ACC112 (cell line): ENCODE measurements around the gene COL21A1.

ENCODE experiments used
- H2AFZ ChIP-seq: fragments of 200-600 bp; sonication (generic); one replicate; pipeline ENCODE4 v1.6.0; 2017; ENCODE audit warnings: antibody characterized with exemption, low read length; ENCODE audit not compliant: unreplicated experiment
- H3K27ac ChIP-seq: fragments of 200-600 bp; sonication (generic); 2 replicates; pipeline ENCODE4 v1.5.1; 2014; ENCODE audit warnings: low read depth, mild to moderate bottlenecking, antibody characterized with exemption, low read length, moderate library complexity
- H3K27me3 ChIP-seq: fragments of 200-600 bp; sonication (generic); 2 replicates; pipeline ENCODE4 v1.6.1; 2014; ENCODE audit warnings: mild to moderate bottlenecking, antibody characterized with exemption, low read length, moderate library complexity, mixed read lengths; ENCODE audit not compliant: insufficient read depth
- H3K36me3 ChIP-seq: fragments of 200-600 bp; sonication (generic); 2 replicates; pipeline ENCODE4 v1.6.1; 2016; ENCODE audit warnings: mild to moderate bottlenecking, antibody characterized with exemption, low read length, moderate library complexity, mixed read lengths; ENCODE audit not compliant: insufficient read depth
- H3K4me1 ChIP-seq: fragments of 200-600 bp; sonication (generic); one replicate; pipeline ENCODE4 v1.6.1; 2016; ENCODE audit warnings: low read length, mixed read lengths; ENCODE audit not compliant: insufficient read depth, unreplicated experiment, control insufficient read depth
- H3K4me3 ChIP-seq: fragments of 200-600 bp; sonication (generic); 2 replicates; pipeline ENCODE4 v1.5.1; 2014; ENCODE audit warnings: mild to moderate bottlenecking, low read depth, low read length
- H3K79me2 ChIP-seq: fragments of 200-600 bp; sonication (generic); one replicate; pipeline ENCODE4 v1.6.0; 2016; ENCODE audit warnings: low read length; ENCODE audit not compliant: control insufficient read depth, unreplicated experiment, insufficient read depth

Gene COL21A1

DNA sequence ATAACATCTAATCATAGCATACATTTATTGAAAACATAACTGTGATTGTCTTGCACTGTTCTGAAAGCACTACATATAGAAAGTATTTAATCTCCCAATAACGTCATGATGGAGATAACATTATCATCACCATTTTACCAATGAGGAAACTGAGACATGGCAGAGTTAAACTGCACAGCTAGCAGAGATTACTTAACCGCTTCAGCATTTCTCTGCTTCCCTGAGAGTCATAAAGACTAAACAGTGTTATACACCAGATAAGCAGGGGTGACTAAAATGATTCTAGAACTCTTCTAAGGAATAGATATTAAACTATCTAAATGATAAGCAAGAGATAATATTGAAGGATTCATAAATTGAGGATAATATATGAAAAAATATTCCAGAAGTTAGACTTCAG is 188.7 kb downstream of the COL21A1 start:
- H3K27ac ChIP-seq, result no peak overlapping the region
- peaks cover 10% of the 10 kb centered on the region for H3K4me1 ChIP-seq
- no peak overlapping the region for H3K4me3 ChIP-seq
- no peaks in the 10 kb centered on the region for H3K79me2 ChIP-seq
- no peaks in the 10 kb centered on the region for H3K36me3 ChIP-seq
- no peaks in the 10 kb centered on the region for H3K27me3 ChIP-seq
- peak overlapping the region; percentile 84 for H2AFZ ChIP-seq

DNA sequence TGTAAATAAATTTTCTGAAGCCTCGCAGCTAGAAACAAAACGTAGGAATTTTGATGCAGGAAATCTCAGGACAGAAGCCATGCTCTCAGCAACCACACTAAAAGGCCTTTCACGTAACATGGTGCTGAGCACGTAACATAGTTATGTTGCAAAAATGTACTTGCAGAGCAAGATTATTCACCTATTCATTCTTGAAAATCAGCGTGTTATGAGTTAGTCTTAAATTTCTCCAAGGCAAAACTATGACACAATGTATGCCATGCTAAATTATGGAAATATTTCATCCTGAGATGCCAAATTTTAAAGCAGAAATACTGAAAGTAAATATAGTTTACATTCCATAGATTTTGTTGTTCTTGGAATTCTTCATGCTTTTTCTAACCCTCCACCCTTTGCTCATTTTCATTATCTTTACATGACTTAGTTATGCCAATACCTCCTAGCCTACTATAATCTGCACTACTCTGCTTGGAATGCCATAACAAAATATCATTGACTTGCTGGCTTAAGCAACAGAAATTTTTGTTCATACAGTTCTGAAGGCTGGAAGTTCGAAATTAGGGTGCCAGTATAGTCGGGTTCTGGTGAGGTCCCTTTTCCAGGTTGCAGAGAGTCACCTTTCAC is 192.2 kb downstream of the COL21A1 start:
- H2AFZ ChIP-seq, result no peak overlapping the region
- H3K4me3 ChIP-seq, result no peak overlapping the region
- H3K27ac ChIP-seq, result no peak overlapping the region
- H3K4me1 ChIP-seq, result peaks cover 11% of the 10 kb centered on the region
- no peaks in the 10 kb centered on the region for H3K79me2 ChIP-seq
- H3K36me3 ChIP-seq, result no peaks in the 10 kb centered on the region
- H3K27me3 ChIP-seq, result no peaks in the 10 kb centered on the region

DNA sequence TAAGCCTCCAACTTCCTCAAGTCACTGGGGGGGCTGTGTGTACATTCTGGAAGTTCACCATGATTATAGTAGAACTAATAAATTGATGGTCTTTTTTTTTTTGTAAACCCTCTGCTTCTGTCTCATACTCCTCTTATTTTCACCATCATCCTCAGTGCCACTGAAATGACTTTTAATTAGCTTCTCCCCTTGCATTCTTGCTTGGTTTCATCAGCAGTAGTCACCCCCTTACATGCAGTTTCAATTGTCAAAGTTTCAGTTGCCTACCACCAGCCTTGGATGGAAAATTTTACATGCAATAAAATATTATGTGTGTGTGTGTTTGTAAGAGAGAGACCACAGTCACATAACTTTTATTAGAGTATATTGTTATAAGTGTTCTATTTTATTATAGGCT is 196.2 kb downstream of the COL21A1 start:
- no peaks in the 10 kb centered on the region for H3K27me3 ChIP-seq
- no peaks in the 10 kb centered on the region for H3K36me3 ChIP-seq
- no peak overlapping the region for H3K4me3 ChIP-seq
- H3K79me2 ChIP-seq, result no peaks in the 10 kb centered on the region
- no peak overlapping the region for H3K27ac ChIP-seq
- H3K4me1 ChIP-seq, result peaks cover 39% of the 10 kb centered on the region
- no peak overlapping the region for H2AFZ ChIP-seq

DNA sequence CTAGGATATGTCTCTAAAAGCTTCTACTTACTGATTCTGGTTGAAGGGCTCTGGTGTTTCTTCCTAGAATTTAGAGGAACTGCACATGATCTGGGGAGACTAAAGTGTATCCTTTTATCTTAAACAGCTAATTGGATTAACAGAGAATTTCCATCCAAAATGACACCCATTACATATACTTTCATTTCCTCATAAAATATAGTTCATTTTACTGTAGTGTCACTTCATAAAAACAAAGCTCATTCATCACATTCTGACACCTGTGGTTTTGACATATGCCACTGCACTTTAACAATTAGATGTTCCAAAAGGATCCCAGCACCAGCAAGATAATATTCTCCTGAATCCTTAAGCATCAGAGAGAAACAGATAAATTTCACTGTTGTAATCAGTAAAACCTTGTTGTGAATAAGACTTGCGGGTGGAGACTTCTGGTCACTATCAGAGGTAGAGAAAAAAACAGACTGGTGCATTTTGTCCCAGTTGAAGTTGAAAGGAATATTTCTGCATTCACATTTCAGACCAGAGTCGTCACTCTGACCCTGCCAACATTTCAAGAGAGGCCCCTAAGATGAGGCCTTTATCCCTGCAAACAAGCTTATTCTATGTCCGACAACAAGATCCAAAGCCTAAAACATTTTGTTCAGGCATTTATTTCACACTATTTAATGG is 196.7 kb downstream of the COL21A1 start:
- Histone ChIP-seq H3K36me3 (no peaks in the 10 kb centered on the region), H2AFZ (no peak overlapping the region), H3K4me3 (no peak overlapping the region), H3K27me3 (no peaks in the 10 kb centered on the region), H3K4me1 (peaks cover 45% of the 10 kb centered on the region), H3K27ac (no peak overlapping the region), H3K79me2 (no peaks in the 10 kb centered on the region)

DNA sequence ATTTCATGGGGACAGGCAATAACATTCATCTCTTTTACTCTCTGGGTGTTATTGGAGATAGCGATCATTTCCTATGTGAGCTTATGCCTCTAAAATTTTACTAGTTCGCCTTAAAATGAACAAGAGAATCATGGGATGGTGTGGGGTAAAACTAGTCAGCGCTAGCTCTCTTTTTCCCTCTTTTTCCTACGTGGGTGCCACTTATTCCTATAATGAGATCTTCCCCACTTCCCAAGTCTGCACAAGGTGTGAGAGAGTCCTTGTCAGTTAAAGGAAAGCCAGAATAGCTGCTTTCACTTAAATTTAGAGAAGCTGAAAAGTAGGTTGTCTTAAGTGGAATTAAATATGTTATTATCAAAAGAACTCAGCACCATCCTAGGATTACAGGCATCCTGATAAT is 198.8 kb downstream of the COL21A1 start:
- peak overlapping the region; percentile 70 for H3K27ac ChIP-seq
- H3K4me1 ChIP-seq, result peaks cover 52% of the 10 kb centered on the region
- no peak overlapping the region; the same call in 1 of the 2 replicates for H3K4me3 ChIP-seq
- H2AFZ ChIP-seq, result peak overlapping the region; percentile 58
- H3K79me2 ChIP-seq, result no peaks in the 10 kb centered on the region
- H3K27me3 ChIP-seq, result no peaks in the 10 kb centered on the region
- no peaks in the 10 kb centered on the region for H3K36me3 ChIP-seq

DNA sequence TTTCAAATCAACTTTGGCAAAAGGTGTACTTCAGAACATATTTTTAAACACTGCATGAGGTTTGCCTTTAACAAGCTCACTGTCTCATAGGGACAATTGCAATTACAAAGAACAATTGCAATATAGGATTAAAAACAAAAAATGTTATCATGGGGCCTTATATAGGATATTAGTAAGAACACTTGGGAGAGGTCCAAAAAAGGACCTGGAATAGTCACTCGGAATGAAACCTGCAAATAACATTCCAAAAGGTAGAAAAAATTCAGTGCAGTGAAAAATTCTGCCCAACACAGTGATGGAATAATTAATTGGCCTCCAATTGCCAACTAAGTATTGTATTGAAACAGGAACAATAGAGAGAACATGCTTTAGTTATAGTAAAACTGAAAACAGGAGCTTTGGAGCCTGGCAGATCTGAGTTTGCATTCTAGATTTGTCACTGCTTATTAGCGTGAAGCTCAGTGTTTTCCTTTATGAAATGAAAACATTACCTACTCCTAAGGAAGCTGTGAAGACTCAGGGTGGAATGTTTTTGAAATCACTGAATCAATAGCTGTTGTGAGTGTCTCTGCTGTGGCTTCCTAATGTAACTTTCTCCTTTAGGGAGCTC is 199.3 kb downstream of the COL21A1 start:
- Histone ChIP-seq H3K27me3 (no peaks in the 10 kb centered on the region), H2AFZ (peak overlapping the region; percentile 58), H3K27ac (peak overlapping the region; percentile 70)

DNA sequence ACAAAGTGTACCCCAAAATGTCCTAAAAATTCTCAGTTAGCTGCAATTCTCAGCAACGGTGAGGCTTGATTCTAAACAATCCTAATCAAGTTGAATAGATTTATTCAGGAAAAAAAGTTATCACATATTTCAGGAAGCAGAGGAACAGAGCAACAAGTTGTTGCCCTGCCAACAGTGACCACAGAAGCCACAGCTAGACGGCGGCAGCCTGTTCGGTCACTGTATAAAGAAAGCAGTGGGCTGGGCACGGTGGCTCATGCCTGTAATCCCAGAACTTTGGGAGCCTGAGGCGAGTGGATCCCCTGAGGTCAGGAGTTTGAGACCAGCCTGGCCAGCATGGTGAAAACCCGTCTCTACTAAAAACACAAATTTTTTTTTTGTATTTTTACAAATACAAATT is 200.8 kb downstream of the COL21A1 start:
- H3K27me3 ChIP-seq, result no peaks in the 10 kb centered on the region
- peak overlapping the region; percentile 57 for H2AFZ ChIP-seq
- H3K4me3 ChIP-seq, result no peak overlapping the region
- H3K36me3 ChIP-seq, result 0 out of 2 replicates have a peak, but pooled peaks cover 3% of the 10 kb centered on the region
- H3K79me2 ChIP-seq, result no peaks in the 10 kb centered on the region
- peaks cover 54% of the 10 kb centered on the region for H3K4me1 ChIP-seq
- H3K27ac ChIP-seq, result peak overlapping the region; percentile 70

More for the DNA sequence above, 199.3 kb downstream of the COL21A1 start:
- no peak overlapping the region; the same call in 1 of the 2 replicates for H3K4me3 ChIP-seq
- peaks cover 54% of the 10 kb centered on the region for H3K4me1 ChIP-seq
- H3K79me2 ChIP-seq, result no peaks in the 10 kb centered on the region
- no peaks in the 10 kb centered on the region for H3K36me3 ChIP-seq

DNA sequence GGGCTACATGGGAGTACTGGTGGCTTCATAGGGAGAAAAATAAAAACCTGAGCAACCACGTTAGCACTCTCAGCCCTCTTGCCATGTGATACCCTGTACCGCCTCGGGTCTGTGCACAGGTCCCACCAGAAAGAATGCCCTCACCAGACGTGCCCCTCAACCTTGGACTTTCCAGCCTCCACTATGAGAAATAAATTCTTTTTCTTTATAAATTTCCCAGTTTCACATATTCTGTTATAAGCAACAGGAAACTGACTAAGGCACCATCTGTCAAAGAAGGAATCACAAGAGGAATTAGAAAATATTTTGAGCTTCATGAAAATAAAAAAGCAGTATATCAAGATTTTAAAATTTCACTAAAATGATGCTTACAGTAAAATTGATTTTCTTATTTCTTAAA is 203.6 kb downstream of the COL21A1 start:
- no peak overlapping the region for H3K27ac ChIP-seq
- H3K36me3 ChIP-seq, result 0 out of 2 replicates have a peak, but pooled peaks cover 3% of the 10 kb centered on the region
- H3K79me2 ChIP-seq, result no peaks in the 10 kb centered on the region
- no peak overlapping the region for H2AFZ ChIP-seq
- peaks cover 63% of the 10 kb centered on the region for H3K4me1 ChIP-seq
- H3K27me3 ChIP-seq, result no peaks in the 10 kb centered on the region
- no peak overlapping the region for H3K4me3 ChIP-seq

DNA sequence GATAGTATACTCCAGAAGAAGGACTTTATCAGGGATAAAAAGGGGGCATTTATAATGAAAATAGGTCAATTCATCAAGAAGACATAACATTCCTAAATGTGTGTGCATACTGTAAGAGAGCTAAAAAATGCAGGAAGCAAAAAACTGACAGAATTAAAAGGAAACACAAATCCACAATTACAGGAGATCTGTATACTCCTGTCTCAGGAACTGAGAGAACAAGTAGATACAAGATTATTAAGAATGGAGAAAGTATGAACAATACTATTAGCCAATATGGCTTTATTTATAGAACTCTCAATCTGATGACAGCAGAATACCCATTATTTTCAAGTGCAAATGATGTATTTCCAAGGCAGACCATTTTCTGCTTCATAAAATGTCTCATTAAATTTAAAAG is 204.3 kb downstream of the COL21A1 start:
- Histone ChIP-seq H2AFZ (no peak overlapping the region), H3K27ac (0 out of 2 replicates have a peak overlapping the region, but pooled peaks have one; percentile 14), H3K4me1 (peaks cover 56% of the 10 kb centered on the region), H3K36me3 (0 out of 2 replicates have a peak, but pooled peaks cover 3% of the 10 kb centered on the region), H3K79me2 (no peaks in the 10 kb centered on the region), H3K4me3 (no peak overlapping the region), H3K27me3 (no peaks in the 10 kb centered on the region)

DNA sequence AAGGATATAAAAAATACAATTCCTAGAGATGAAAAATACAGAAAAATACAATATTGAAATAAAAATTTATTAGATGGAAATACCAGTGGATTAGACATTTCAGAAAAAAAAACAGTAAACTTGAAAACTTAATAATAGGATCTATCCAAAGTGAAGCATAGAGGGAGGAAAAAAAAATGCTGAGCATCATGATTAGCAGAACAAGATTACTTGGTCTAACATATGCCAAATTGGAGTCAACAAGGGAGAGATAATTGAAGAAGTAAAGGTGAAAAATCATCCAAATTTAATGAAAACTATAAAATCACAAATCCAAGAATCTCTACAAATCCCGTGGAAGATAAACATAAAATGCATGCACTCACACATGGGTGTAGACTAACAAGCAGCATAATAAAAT is 205.8 kb downstream of the COL21A1 start:
- Histone ChIP-seq H3K27me3 (no peaks in the 10 kb centered on the region), H3K4me1 (peaks cover 45% of the 10 kb centered on the region), H3K79me2 (no peaks in the 10 kb centered on the region), H3K4me3 (no peak overlapping the region), H3K27ac (peak overlapping the region; percentile 91), H2AFZ (no peak overlapping the region), H3K36me3 (0 out of 2 replicates have a peak, but pooled peaks cover 3% of the 10 kb centered on the region)
